ENCODE measurements around the gene CHRNE.

CHRNE gene

GRCh38 chr17:4851084-4851483 is 51.8 kb downstream of the CHRNE start:
- no peak for DNase-seq

GRCh38 chr17:4850246-4850645 is 52.7 kb downstream of the CHRNE start:
- DNase-seq, result no peak

- DNase-seq, result no peak
Observed at GRCh38 chr17:4849011-4849536, 53.8 kb downstream of the CHRNE start.

Measured in HCEC 1CT (cell line).